ENCODE data around the gene SYT9.
A peak's percentile ranks its signal among the peaks of the same experiment; 100 is the strongest.

The SYT9 gene, protein sequence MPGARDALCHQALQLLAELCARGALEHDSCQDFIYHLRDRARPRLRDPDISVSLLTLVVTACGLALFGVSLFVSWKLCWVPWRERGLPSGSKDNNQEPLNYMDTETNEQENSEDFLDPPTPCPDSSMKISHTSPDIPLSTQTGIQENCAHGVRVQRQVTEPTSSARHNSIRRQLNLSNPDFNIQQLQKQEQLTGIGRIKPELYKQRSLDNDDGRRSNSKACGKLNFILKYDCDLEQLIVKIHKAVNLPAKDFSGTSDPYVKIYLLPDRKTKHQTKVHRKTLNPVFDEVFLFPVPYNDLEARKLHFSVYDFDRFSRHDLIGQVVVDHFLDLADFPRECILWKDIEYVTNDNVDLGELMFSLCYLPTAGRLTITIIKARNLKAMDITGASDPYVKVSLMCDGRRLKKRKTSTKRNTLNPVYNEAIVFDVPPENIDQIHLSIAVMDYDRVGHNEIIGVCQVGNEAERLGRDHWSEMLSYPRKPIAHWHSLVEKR

DNA sequence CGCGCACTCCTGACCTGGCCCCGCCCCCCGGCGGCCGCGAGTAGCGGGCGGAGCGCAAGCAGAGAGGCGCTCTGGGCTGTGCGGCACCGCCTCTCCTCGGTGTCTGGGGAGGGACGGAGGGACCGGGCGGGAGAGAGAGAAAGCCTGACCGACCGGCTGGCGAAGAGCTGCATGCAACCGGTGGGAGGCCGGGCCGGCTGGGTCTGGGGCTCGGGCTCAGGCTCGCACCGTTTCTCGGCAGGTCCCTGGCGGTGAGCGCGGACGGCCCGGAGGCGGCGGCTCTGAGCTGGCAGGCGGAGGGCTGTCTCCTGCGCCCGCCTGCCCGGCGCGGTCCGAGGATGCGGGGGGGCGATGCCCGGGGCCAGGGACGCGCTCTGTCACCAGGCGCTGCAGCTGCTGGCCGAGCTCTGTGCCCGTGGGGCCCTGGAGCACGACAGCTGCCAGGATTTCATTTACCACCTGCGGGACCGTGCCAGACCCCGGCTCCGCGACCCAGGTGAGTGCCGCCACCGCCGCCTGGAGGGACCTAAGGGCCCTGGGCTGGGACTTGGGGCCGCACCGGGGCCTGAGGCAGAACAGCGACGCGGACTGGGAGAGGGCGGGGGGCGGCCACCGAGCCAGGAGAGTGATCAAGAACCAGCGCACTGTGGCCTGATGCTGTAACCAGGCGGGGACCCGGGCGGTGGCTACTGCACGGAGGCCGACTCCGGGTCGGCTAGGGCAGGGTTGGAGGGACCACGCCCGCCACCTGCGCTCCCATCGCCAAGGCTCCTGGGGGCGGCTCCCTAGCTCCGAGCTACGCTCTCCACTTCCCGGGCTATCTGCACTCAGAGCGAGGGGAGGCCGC, at the start of gene SYT9:
TSS of gene SYT9 (plus strand) at position 69 of the 847 bp plus-strand sequence. CDS start at position 352, 283 bp downstream.
- peak within 1 kb of the TSS; percentile 55; the same call in 1 of the 2 replicates for H3K27ac ChIP-seq (ENCODE audit: extremely low read depth, low read depth, low read length)
- no peaks in the 10 kb centered on the region for H3K4me1 ChIP-seq (ENCODE audit: control insufficient read depth, insufficient read depth, low read length)
- H3K9me3 ChIP-seq (ENCODE audit: control insufficient read depth, insufficient read depth, low read depth, low read length) = no peaks in the 10 kb centered on the region
- ChIA-PET POLR2A (no interaction called here), CTCF (interaction anchor here (0.6 kb wide), 2 partner anchors 10 to 152 kb away, joined by 3 to 4 read pairs; no protein-coding TSS in a partner anchor)
- peak within 1 kb of the TSS; percentile 89 for H3K4me3 ChIP-seq (ENCODE audit: low read depth, low read length)
- H3K36me3 ChIP-seq (ENCODE audit: control insufficient read depth in 2 of 2, insufficient read depth in 1 of 2, low read length in 2 of 2) = no peaks in the 10 kb centered on the region
- TF ChIP-seq ZNF266 (tag by site-specific recombination; IDR thresholded peaks at IDR 0.05; ENCODE audit: low read depth) (no peak), ZXDB (tag by site-specific recombination; IDR thresholded peaks at IDR 0.05) (peak; percentile 45; the same call in 1 of the 2 replicates), MYNN (tag by site-specific recombination; IDR thresholded peaks at IDR 0.05; ENCODE audit: borderline replicate concordance) (no peak), ZNF571 (tag by site-specific recombination; IDR thresholded peaks at IDR 0.05) (no peak), ZFHX2 (tag by site-specific recombination; conservative IDR thresholded peaks at IDR 0.05) (no peak), ZNF629 (tag by site-specific recombination; IDR thresholded peaks at IDR 0.05) (no peak), ZNF785 (tag by site-specific recombination; IDR thresholded peaks at IDR 0.05) (no peak), ZNF558 (tag by site-specific recombination; IDR thresholded peaks at IDR 0.05) (no peak), BCL11A (tag by site-specific recombination; IDR thresholded peaks at IDR 0.05; ENCODE audit: low read depth) (no peak), ZNF585B (tag by site-specific recombination; IDR thresholded peaks at IDR 0.05) (no peak), ZSCAN16 (tag by site-specific recombination; IDR thresholded peaks at IDR 0.05) (no peak), ZNF202 (tag by site-specific recombination; IDR thresholded peaks at IDR 0.05; ENCODE audit: borderline replicate concordance) (no peak; the same call in 1 of the 2 replicates), ZNF114 (tag by site-specific recombination; IDR thresholded peaks at IDR 0.05) (no peak), MZF1 (tag by site-specific recombination; IDR thresholded peaks at IDR 0.05; ENCODE audit: borderline replicate concordance) (no peak)
- TF ChIP-seq, protein P1, sequence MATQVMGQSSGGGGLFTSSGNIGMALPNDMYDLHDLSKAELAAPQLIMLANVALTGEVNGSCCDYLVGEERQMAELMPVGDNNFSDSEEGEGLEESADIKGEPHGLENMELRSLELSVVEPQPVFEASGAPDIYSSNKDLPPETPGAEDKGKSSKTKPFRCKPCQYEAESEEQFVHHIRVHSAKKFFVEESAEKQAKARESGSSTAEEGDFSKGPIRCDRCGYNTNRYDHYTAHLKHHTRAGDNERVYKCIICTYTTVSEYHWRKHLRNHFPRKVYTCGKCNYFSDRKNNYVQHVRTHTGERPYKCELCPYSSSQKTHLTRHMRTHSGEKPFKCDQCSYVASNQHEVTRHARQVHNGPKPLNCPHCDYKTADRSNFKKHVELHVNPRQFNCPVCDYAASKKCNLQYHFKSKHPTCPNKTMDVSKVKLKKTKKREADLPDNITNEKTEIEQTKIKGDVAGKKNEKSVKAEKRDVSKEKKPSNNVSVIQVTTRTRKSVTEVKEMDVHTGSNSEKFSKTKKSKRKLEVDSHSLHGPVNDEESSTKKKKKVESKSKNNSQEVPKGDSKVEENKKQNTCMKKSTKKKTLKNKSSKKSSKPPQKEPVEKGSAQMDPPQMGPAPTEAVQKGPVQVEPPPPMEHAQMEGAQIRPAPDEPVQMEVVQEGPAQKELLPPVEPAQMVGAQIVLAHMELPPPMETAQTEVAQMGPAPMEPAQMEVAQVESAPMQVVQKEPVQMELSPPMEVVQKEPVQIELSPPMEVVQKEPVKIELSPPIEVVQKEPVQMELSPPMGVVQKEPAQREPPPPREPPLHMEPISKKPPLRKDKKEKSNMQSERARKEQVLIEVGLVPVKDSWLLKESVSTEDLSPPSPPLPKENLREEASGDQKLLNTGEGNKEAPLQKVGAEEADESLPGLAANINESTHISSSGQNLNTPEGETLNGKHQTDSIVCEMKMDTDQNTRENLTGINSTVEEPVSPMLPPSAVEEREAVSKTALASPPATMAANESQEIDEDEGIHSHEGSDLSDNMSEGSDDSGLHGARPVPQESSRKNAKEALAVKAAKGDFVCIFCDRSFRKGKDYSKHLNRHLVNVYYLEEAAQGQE (tag by site-specific recombination; IDR thresholded peaks at IDR 0.05) = no peak
- TF ChIP-seq, protein P2, sequence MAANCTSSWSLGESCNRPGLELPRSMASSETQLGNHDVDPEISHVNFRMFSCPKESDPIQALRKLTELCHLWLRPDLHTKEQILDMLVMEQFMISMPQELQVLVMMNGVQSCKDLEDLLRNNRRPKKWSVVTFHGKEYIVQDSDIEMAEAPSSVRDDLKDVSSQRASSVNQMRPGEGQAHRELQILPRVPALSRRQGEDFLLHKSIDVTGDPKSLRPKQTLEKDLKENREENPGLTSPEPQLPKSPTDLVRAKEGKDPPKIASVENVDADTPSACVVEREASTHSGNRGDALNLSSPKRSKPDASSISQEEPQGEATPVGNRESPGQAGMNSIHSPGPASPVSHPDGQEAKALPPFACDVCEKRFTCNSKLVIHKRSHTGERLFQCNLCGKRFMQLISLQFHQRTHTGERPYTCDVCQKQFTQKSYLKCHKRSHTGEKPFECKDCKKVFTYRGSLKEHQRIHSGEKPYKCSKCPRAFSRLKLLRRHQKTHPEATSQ (tag by site-specific recombination; IDR thresholded peaks at IDR 0.05) = no peak
- TF ChIP-seq, protein P3, sequence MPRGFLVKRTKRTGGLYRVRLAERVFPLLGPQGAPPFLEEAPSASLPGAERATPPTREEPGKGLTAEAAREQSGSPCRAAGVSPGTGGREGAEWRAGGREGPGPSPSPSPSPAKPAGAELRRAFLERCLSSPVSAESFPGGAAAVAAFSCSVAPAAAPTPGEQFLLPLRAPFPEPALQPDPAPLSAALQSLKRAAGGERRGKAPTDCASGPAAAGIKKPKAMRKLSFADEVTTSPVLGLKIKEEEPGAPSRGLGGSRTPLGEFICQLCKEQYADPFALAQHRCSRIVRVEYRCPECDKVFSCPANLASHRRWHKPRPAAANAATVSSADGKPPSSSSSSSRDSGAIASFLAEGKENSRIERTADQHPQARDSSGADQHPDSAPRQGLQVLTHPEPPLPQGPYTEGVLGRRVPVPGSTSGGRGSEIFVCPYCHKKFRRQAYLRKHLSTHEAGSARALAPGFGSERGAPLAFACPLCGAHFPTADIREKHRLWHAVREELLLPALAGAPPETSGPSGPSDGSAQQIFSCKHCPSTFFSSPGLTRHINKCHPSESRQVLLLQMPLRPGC (tag by site-specific recombination; IDR thresholded peaks at IDR 0.05) = no peak
- TF ChIP-seq, protein P4, sequence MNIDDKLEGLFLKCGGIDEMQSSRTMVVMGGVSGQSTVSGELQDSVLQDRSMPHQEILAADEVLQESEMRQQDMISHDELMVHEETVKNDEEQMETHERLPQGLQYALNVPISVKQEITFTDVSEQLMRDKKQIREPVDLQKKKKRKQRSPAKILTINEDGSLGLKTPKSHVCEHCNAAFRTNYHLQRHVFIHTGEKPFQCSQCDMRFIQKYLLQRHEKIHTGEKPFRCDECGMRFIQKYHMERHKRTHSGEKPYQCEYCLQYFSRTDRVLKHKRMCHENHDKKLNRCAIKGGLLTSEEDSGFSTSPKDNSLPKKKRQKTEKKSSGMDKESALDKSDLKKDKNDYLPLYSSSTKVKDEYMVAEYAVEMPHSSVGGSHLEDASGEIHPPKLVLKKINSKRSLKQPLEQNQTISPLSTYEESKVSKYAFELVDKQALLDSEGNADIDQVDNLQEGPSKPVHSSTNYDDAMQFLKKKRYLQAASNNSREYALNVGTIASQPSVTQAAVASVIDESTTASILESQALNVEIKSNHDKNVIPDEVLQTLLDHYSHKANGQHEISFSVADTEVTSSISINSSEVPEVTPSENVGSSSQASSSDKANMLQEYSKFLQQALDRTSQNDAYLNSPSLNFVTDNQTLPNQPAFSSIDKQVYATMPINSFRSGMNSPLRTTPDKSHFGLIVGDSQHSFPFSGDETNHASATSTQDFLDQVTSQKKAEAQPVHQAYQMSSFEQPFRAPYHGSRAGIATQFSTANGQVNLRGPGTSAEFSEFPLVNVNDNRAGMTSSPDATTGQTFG (tag by site-specific recombination; IDR thresholded peaks at IDR 0.05; ENCODE audit: borderline replicate concordance) = no peak
- TF ChIP-seq, protein P5, sequence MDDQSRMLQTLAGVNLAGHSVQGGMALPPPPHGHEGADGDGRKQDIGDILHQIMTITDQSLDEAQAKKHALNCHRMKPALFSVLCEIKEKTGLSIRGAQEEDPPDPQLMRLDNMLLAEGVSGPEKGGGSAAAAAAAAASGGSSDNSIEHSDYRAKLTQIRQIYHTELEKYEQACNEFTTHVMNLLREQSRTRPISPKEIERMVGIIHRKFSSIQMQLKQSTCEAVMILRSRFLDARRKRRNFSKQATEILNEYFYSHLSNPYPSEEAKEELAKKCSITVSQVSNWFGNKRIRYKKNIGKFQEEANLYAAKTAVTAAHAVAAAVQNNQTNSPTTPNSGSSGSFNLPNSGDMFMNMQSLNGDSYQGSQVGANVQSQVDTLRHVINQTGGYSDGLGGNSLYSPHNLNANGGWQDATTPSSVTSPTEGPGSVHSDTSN (CRISPR knock-in tag; IDR thresholded peaks at IDR 0.05) = 0 out of 2 replicates have a peak, but pooled peaks have one; percentile 21
- TF ChIP-seq, protein P6, sequence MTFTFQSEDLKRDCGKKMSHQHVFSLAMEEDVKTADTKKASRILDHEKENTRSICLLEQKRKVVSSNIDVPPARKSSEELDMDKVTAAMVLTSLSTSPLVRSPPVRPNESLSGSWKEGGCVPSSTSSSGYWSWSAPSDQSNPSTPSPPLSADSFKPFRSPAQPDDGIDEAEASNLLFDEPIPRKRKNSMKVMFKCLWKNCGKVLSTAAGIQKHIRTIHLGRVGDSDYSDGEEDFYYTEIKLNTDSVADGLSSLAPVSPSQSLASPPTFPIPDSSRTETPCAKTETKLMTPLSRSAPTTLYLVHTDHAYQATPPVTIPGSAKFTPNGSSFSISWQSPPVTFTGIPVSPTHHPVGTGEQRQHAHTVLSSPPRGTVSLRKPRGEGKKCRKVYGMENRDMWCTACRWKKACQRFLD (tag by site-specific recombination; IDR thresholded peaks at IDR 0.05) = no peak
